Mucosa of descending colon (tissue), 3 donors: ENCODE results near the gene CPT1C. TPM values are rescaled to one million over a fixed set of nuclear protein-coding genes. Genes with fewer than 3 reads are reported as not detected.
A peak's percentile ranks its signal among the peaks of the same experiment; 100 is the strongest.

Source experiments
- ATAC-seq: fragments of 200-7000 bp; cut with Tn5 transposase; one replicate; pipeline ENCODE4 v1.9.1; 2020; ENCODE audit warnings: mild to moderate bottlenecking, moderate library complexity
- DNase-seq, 3 donors: peaks; one replicate each; pipeline ENCODE4 v3.0.0-alpha.2; 2020
- H3K36me3 ChIP-seq: fragments of 200-600 bp; one replicate; pipeline ENCODE4 v1.8.0; 2021; ENCODE audit warnings: low read depth, mild to moderate bottlenecking
- H3K4me1 ChIP-seq: fragments of 200-600 bp; one replicate; pipeline ENCODE4 v1.8.0; 2021; ENCODE audit warnings: low read depth, mild to moderate bottlenecking
- H3K4me3 ChIP-seq: fragments of 200-600 bp; one replicate; pipeline ENCODE4 v1.8.0; 2021; ENCODE audit warnings: mild to moderate bottlenecking
- H3K9me3 ChIP-seq: fragments of 200-600 bp; one replicate; pipeline ENCODE4 v1.8.0; 2021; ENCODE audit warnings: mild to moderate bottlenecking
- CTCF ChIP-seq: fragments of 200-600 bp; IDR thresholded peaks from one replicate; pipeline ENCODE4 v1.8.0; 2022; ENCODE audit warnings: antibody characterized with exemption, mild to moderate bottlenecking
- intact Hi-C, 2 donors: fragments of 100-400 bp; cut with DNase I in 1 of 2; cut with micrococcal nuclease in 1 of 2; formaldehyde crosslinking; loops; one replicate each; pipeline versions ENCODE4 v1.11.0 to v1.11.1; 2022; cut with DNase I, micrococcal nuclease
- total RNA-seq, 3 donors: library from RNA; stranded (reverse); fragmentation: NEBNext Ultra II Directional in 2 of 3; extraction: Animal tissue kit (Norgen Biotek cat#: 25700) in 2 of 3; gene quantifications; one replicate each; pipeline versions ENCODE4 v1.2.1 to v1.2.4, GENCODE V29; 2021 to 2023
- donor health status: DM: no; HTN: no; CAD: no; lungs with moderate emphysema.
- donor health status: DM: no; HTN: no; CAD: no.
- donor health status: DM: no; HTN: yes; CAD: no.

CPT1C gene
- total RNA-seq, 3 donors from 2014 or later, result 1.9 to 7.6 (median 2.2) TPM

DNA sequence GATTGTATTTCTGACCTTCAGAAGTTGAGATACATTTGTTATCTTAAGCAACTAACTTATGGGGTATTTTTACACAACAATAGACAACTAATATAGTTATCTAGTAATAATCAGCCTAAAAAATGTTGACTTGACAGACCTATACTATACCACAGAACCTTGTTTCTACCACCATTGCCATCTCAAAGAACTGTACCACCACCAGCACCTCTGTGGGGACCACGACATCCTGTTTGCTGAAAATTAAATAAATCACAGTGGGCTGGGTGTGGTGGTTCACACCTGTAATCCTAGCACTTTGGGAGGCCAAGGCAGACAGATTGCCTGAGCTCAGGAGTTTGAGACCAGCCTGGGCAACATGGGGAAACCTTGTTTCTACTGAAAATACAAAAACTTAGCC, 48.2 kb downstream of the CPT1C start:
- DNase-seq, result no peak
- Histone ChIP-seq H3K4me1 (no peaks in the 10 kb centered on the region), H3K9me3 (no peaks in the 10 kb centered on the region), H3K36me3 (no peaks in the 10 kb centered on the region), H3K4me3 (no peak overlapping the region)
- ATAC-seq, result no peak
- no peak for TF ChIP-seq CTCF
- intact Hi-C loops, result no loop called here

GRCh38 chr19:49739933-49740332, 49.0 kb downstream of the CPT1C start:
- ATAC-seq, result no peak
- no peak for TF ChIP-seq CTCF

DNA sequence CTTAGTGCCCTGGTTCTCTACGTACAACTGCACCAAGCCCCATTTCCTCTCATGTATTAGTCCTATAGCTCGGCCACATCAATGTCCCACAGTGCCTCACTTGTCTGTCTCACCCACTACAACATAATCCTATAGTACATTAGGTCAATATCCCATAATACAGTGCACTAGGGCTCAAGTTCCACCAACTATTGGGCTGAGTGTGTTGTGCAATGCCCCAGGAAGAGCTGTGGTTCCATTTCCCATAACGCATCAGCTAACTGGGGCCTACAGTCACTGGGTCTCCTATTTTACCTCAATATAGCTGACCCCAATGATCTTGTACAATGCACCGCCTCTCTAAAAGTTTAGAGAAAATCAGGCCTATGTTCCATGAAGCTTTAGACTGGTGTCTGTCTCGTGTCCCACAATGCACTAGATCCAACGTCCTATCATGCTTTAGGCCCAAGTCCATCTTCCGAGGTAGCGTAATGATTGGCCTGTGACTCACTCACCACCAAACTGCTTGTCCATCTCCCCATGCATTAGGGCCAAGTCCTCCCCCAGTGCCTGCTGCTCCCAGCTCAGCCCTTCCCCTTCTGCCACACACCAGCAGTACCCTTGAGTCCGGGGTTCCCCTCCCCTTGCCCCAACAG, 50.4 kb downstream of the CPT1C start:
- Histone ChIP-seq H3K36me3 (no peaks in the 10 kb centered on the region), H3K4me3 (no peak overlapping the region), H3K9me3 (no peaks in the 10 kb centered on the region), H3K4me1 (no peaks in the 10 kb centered on the region)
- DNase-seq (no peak), ATAC-seq (no peak)
- intact Hi-C loops, result no loop called here
- TF ChIP-seq CTCF, result no peak

More at GRCh38 chr19:49739933-49740332, 49.0 kb downstream of the CPT1C start:
- intact Hi-C loops, result no loop called here
- no peaks in the 10 kb centered on the region for H3K9me3 ChIP-seq
- no peak overlapping the region for H3K4me3 ChIP-seq
- H3K36me3 ChIP-seq, result no peaks in the 10 kb centered on the region
- no peaks in the 10 kb centered on the region for H3K4me1 ChIP-seq
- no peak for DNase-seq

DNA sequence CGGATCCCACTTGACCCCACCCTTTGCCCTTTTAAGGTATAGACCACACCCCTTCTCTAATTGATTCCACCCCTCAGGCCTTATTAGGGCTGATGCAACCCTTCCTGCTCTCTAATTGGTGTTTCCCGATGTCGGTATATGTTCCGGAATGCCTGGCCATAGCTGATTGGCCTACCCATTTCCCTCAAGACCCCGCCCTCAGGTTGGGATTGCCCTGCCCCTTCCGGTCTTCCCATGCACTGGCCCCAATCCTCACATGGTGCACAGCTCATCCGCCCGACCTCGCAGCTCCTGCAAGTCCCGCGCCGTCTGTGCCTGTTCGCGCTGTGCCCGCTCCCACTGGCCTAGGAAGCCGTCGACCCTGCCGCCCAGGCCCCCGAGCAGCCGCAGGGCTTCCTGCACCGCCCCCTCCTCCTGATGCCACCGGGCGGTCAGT, 54.0 kb downstream of the CPT1C start:
- Histone ChIP-seq H3K4me1 (no peaks in the 10 kb centered on the region), H3K36me3 (no peaks in the 10 kb centered on the region), H3K4me3 (no peak overlapping the region), H3K9me3 (no peaks in the 10 kb centered on the region)
- no peak for ATAC-seq
- no peak for DNase-seq
- intact Hi-C loops, result no loop called here
- no peak for TF ChIP-seq CTCF

GRCh38 chr19:49746206-49746958, 55.5 kb downstream of the CPT1C start:
- H3K9me3 ChIP-seq, result no peaks in the 10 kb centered on the region
- no peak for TF ChIP-seq CTCF
- intact Hi-C loops, result no loop called here
- peak; percentile 27 for ATAC-seq
- H3K4me3 ChIP-seq, result no peak overlapping the region
- no peaks in the 10 kb centered on the region for H3K36me3 ChIP-seq
- H3K4me1 ChIP-seq, result no peaks in the 10 kb centered on the region
- DNase-seq, result peak in 2 of 3 donors; percentile 40 to 60
